Common myeloid progenitor, CD34-positive (primary cell): ENCODE results near the gene ZNF512B.
A peak's percentile ranks its signal among the peaks of the same experiment; 100 is the strongest.

Source experiments
- CTCF ChIA-PET: fragments of 350-600 bp; sonication (Branson Sonifier 250); formaldehyde crosslinking; loops from one replicate; lab custom pipeline; 2021; ENCODE audit warnings: antibody characterized with exemption; lab: Charles Lee
- POLR2A ChIA-PET: fragments of 350-600 bp; sonication (Branson Sonifier 250); formaldehyde crosslinking; loops from one replicate; lab custom pipeline; 2021; ENCODE audit warnings: antibody characterized with exemption; lab: Charles Lee
- DNase-seq, 3 donors: peaks; one replicate each; pipeline versions ENCODE4 v3.0.0 to v3.0.0-alpha.2; 2013
- H3K27ac ChIP-seq, 2 experiments: 1 replicate in 1 of 2; 2 replicates in 1 of 2; pipeline ENCODE4 v1.7.0; 2013; ENCODE audit warnings: inconsistent platforms in 2 of 2, low read length in 2 of 2, mild to moderate bottlenecking in 2 of 2, low read depth in 1 of 2, moderate library complexity in 1 of 2; ENCODE audit not compliant: severe bottlenecking in 2 of 2, insufficient read depth in 1 of 2, poor library complexity in 1 of 2
- H3K27me3 ChIP-seq, 5 experiments: replicated peaks in 2 of 5; 1 replicate in 3 of 5; 2 replicates in 2 of 5; pipeline versions ENCODE4 v1.6.1 to v1.7.0; 2013; ENCODE audit warnings: low read length in 4 of 5, mild to moderate bottlenecking in 2 of 5, moderate library complexity in 2 of 5, inconsistent platforms in 1 of 5; ENCODE audit not compliant: insufficient read depth in 5 of 5, control insufficient read depth in 4 of 5
- H3K36me3 ChIP-seq, 4 experiments: 1 replicate in 2 of 4; 2 replicates in 2 of 4; pipeline versions ENCODE4 v1.6.1 to v1.7.0; 2013; ENCODE audit warnings: low read length in 3 of 4, control low read depth in 1 of 4, mild to moderate bottlenecking in 1 of 4; ENCODE audit not compliant: control insufficient read depth in 4 of 4, insufficient read depth in 4 of 4
- H3K4me1 ChIP-seq, 4 experiments: 1 replicate in 3 of 4; 2 replicates in 1 of 4; pipeline versions ENCODE4 v1.6.1 to v1.7.1; 2013; ENCODE audit warnings: low read length in 3 of 4, mild to moderate bottlenecking in 3 of 4, control low read depth in 1 of 4, inconsistent platforms in 1 of 4, moderate library complexity in 1 of 4; ENCODE audit not compliant: control insufficient read depth in 4 of 4, insufficient read depth in 4 of 4; ENCODE audit errors: control extremely low read depth in 1 of 4
- H3K4me3 ChIP-seq, 7 experiments: 1 replicate in 4 of 7; 2 replicates in 3 of 7; pipeline versions ENCODE4 v1.5.1 to v1.7.0; 2013; ENCODE audit warnings: mild to moderate bottlenecking in 7 of 7, low read length in 6 of 7, moderate library complexity in 6 of 7, inconsistent platforms in 2 of 7, low read depth in 2 of 7, control low read depth in 1 of 7; ENCODE audit not compliant: insufficient read depth in 4 of 7, control insufficient read depth in 1 of 7; ENCODE audit errors: extremely low read depth in 1 of 7
- H3K9me3 ChIP-seq, 5 experiments: 1 replicate in 4 of 5; 2 replicates in 1 of 5; pipeline versions ENCODE4 v1.6.1 to v1.7.1; 2013; ENCODE audit warnings: low read length in 4 of 5, mild to moderate bottlenecking in 2 of 5, inconsistent platforms in 1 of 5, low read depth in 1 of 5, moderate library complexity in 1 of 5; ENCODE audit not compliant: control insufficient read depth in 4 of 5, insufficient read depth in 2 of 5; ENCODE audit errors: control extremely low read depth in 1 of 5
- WGBS: methylation state at CpG from one replicate; pipeline ENCODE4 v1.1.5; 2013; ENCODE audit not compliant: insufficient coverage; 5-methylcytosine and 5-hydroxymethylcytosine counted together

ZNF512B gene

GRCh38 chr20:63980806-63981728, 11.3 kb upstream of the ZNF512B start, which contains the start of gene PRPF6:
PRPF6 (plus strand) TSS chr20:63981132; CDS start chr20:63981246, 114 bp downstream.
- POLR2A ChIA-PET: interaction anchor here (0.6 kb wide), 1 partner anchor 40 kb away, joined by 3 read pairs; no protein-coding TSS in a partner anchor
- H3K36me3 ChIP-seq: peaks cover 6 to 38% (median 31%) of the 10 kb centered on the region in 4 experiments
- H3K9me3 ChIP-seq: no peaks in the 10 kb centered on the region
- peaks cover 5 to 49% (median 43%) of the 10 kb centered on the region in 4 experiments for H3K4me1 ChIP-seq
- WGBS: 0% methylated on average over 48 of the region's 75 CpGs
- no peaks in the 10 kb centered on the region for H3K27me3 ChIP-seq
- DNase-seq: peak; percentile 96 to 98 (median 98)
- peak within 1 kb of the TSS in 1 of 2 experiments; percentile 88 for H3K27ac ChIP-seq
- CTCF ChIA-PET: interaction anchor here (0.7 to 2.3 kb wide), 22 partner anchors 9 to 245 kb away, joined by 3 to 18 read pairs (median 4); partner anchors contain the start of genes LIME1, LKAAEAR1, NPBWR2 and OPRL1
- peak within 1 kb of the TSS; percentile 77 to 99 (median 89) for H3K4me3 ChIP-seq

GRCh38 chr20:63980317-63980805, 10.6 kb upstream of the ZNF512B start:
- Histone ChIP-seq H3K4me1 (peaks cover 5 to 49% (median 43%) of the 10 kb centered on the region in 4 experiments), H3K36me3 (peaks cover 4 to 37% (median 30%) of the 10 kb centered on the region in 4 experiments), H3K27ac (peak overlapping the region in 1 of 2 experiments; percentile 88), H3K9me3 (no peaks in the 10 kb centered on the region), H3K27me3 (no peaks in the 10 kb centered on the region), H3K4me3 (peak overlapping the region; percentile 58 to 99 (median 89))
- no peak for DNase-seq
- POLR2A ChIA-PET: interaction anchor here (0.6 kb wide), 1 partner anchor 39 kb away, joined by 3 read pairs; no protein-coding TSS in a partner anchor
- WGBS: 38% methylated on average over 8 of the region's 15 CpGs
- CTCF ChIA-PET: interaction anchor here (0.7 to 2.3 kb wide), 25 partner anchors 9 to 244 kb away, joined by 3 to 18 read pairs (median 4); partner anchors contain the start of genes LIME1, LKAAEAR1, NPBWR2 and OPRL1

GRCh38 chr20:63979557-63980316, 10.0 kb upstream of the ZNF512B start, which contains the start of gene SAMD10:
SAMD10 (minus strand) TSS chr20:63979642; CDS start chr20:63979467, 175 bp downstream.
- WGBS: 0% methylated on average over 37 of the region's 52 CpGs
- H3K36me3 ChIP-seq: peaks cover 2 to 37% (median 28%) of the 10 kb centered on the region in 4 experiments
- DNase-seq: peak; percentile 84 to 94 (median 92)
- ChIA-PET CTCF (interaction anchor here (0.8 to 2.3 kb wide), 20 partner anchors 8 to 181 kb away, joined by 3 to 18 read pairs (median 4); partner anchors contain the start of genes LKAAEAR1, OPRL1, RGS19 and TCEA2), POLR2A (interaction anchor here (0.6 to 0.8 kb wide), 3 partner anchors 59 to 950 kb away, joined by 3 read pairs; no protein-coding TSS in a partner anchor)
- no peaks in the 10 kb centered on the region for H3K9me3 ChIP-seq
- peaks cover 5 to 49% (median 43%) of the 10 kb centered on the region in 4 experiments for H3K4me1 ChIP-seq
- H3K27ac ChIP-seq: peak within 1 kb of the TSS; percentile 20 to 88
- H3K4me3 ChIP-seq: peak within 1 kb of the TSS; percentile 58 to 99 (median 89)
- H3K27me3 ChIP-seq: no peaks in the 10 kb centered on the region

GRCh38 chr20:63979229-63979556, 9.5 kb upstream of the ZNF512B start:
- Histone ChIP-seq H3K27ac (peak overlapping the region in 1 of 2 experiments; percentile 34), H3K9me3 (no peaks in the 10 kb centered on the region), H3K27me3 (no peaks in the 10 kb centered on the region), H3K36me3 (peaks cover 0 to 38% (median 28%) of the 10 kb centered on the region in 4 experiments), H3K4me1 (peaks cover 5 to 50% (median 44%) of the 10 kb centered on the region in 4 experiments), H3K4me3 (peak overlapping the region; percentile 29 to 99 (median 86))
- WGBS: 0% methylated on average over 39 of the region's 47 CpGs
- CTCF ChIA-PET: interaction anchor here (1.2 to 2.3 kb wide), 10 partner anchors 12 to 141 kb away, joined by 3 to 18 read pairs (median 6); partner anchors contain the start of gene UCKL1
- POLR2A ChIA-PET: interaction anchor here (0.6 to 0.8 kb wide), 3 partner anchors 59 to 949 kb away, joined by 3 read pairs; no protein-coding TSS in a partner anchor
- no peak for DNase-seq

GRCh38 chr20:63978319-63979228, 8.8 kb upstream of the ZNF512B start:
- POLR2A ChIA-PET: interaction anchor here (0.6 kb wide), 1 partner anchor 948 kb away, joined by 3 read pairs; no protein-coding TSS in a partner anchor
- peak overlapping the region; percentile 29 to 99 (median 86) for H3K4me3 ChIP-seq
- CTCF ChIA-PET: interaction anchor here (1.2 to 2.3 kb wide), 6 partner anchors 11 to 142 kb away, joined by 3 to 18 read pairs (median 9); no protein-coding TSS in a partner anchor
- H3K4me1 ChIP-seq: peaks cover 5 to 56% (median 49%) of the 10 kb centered on the region in 4 experiments
- 0% methylated on average over 44 of the region's 52 CpGs for WGBS
- peak overlapping the region in 1 of 2 experiments; percentile 34 for H3K27ac ChIP-seq
- H3K27me3 ChIP-seq: no peaks in the 10 kb centered on the region
- DNase-seq: no peak
- no peaks in the 10 kb centered on the region for H3K9me3 ChIP-seq
- H3K36me3 ChIP-seq: peaks cover 0 to 37% (median 25%) of the 10 kb centered on the region in 4 experiments
